GOT3 (cell line): ENCODE measurements around the gene RETSAT.

ENCODE experiments used
- DNase-seq: peaks from one replicate; lab custom pipeline; 2025; ENCODE audit warnings: mixed read lengths; lab: John Stamatoyannopoulos, UW

RETSAT gene

GRCh38 chr2:85308201-85308600 lies 46.1 kb downstream of the RETSAT start:
- no peak for DNase-seq

- DNase-seq: no peak
Measured at GRCh38 chr2:85307527-85307897, 46.8 kb downstream of the RETSAT start.

- DNase-seq: no peak
Measured at GRCh38 chr2:85303780-85304531, 50.4 kb downstream of the RETSAT start.

GRCh38 chr2:85302121-85302520 lies 52.2 kb downstream of the RETSAT start:
- DNase-seq: no peak
